K562 (cell line): ENCODE measurements around the gene MKRN3. TPM values are rescaled to one million over a fixed set of nuclear protein-coding genes. Genes with fewer than 3 reads are reported as not detected.

Source experiments
- ATAC-seq: fragments of 200-7000 bp; cut with Tn5 transposase; 3 replicates; pipeline ENCODE4 v1.9.1; 2020; ENCODE audit warnings: moderate library complexity
- BruUV-seq: library from RNA; stranded (reverse); fragments of 400-500 nt; replicated peaks from 2 replicates; lab custom pipeline; 2021; lab: Mats Ljungman, UMichigan
- CTCF ChIA-PET: fragments of 300-600 bp; formaldehyde crosslinking; extraction: SDS; loops from one replicate; lab custom pipeline; 2021; ENCODE audit warnings: low intra/inter-chr PET ratio; lab: Yijun Ruan, JAX
- POLR2A ChIA-PET: fragments of 300-600, 350-650 bp; sonication (Branson Sonifier 250); formaldehyde crosslinking; extraction: SDS; loops from one replicate; lab custom pipeline; 2021; ENCODE audit warnings: antibody characterized with exemption, inconsistent platforms; lab: Yijun Ruan, JAX
- DNase-seq, 4 experiments: peaks; one replicate each; pipeline versions ENCODE4 v3.0.0 to v3.0.0-alpha.2; 2011 to 2018; ENCODE audit warnings: low spot score in 3 of 4, mixed read lengths in 3 of 4; ENCODE audit errors: extremely low read depth in 1 of 4
- FAIRE-seq: peaks from 2 replicates; lab custom pipeline; 2011; peaks lifted over from hg19 to GRCh38; lab: Jason Lieb, UNC
- H2AFZ ChIP-seq: 2 replicates; pipeline ENCODE4 v1.6.0; 2011; ENCODE audit warnings: low read depth, low read length, control low read depth, inconsistent platforms
- H3K27ac ChIP-seq: fragments of 200-600 bp; 3 replicates; pipeline ENCODE4 v1.8.0; 2011; ENCODE audit warnings: low read depth, mild to moderate bottlenecking, control low read depth, inconsistent platforms, low read length, moderate library complexity, mixed read lengths; ENCODE audit errors: extremely low read depth
- H3K27me3 ChIP-seq, 2 experiments: fragments of 300-600 bp in 1 of 2; 2 replicates in 1 of 2; 3 replicates in 1 of 2; pipeline versions ENCODE4 v1.6.0 to v1.8.0; 2011; ENCODE audit warnings: inconsistent platforms in 2 of 2, low read length in 2 of 2, mild to moderate bottlenecking in 1 of 2, mixed read lengths in 1 of 2, moderate library complexity in 1 of 2; ENCODE audit not compliant: control insufficient read depth in 2 of 2, insufficient read depth in 2 of 2
- H3K36me3 ChIP-seq: fragments of 300-600 bp; 3 replicates; pipeline ENCODE4 v1.8.0; 2011; ENCODE audit warnings: mild to moderate bottlenecking, low read length, inconsistent platforms; ENCODE audit not compliant: control insufficient read depth, insufficient read depth
- H3K4me1 ChIP-seq, 2 experiments: fragments of 200-600 bp in 1 of 2; replicated peaks in 1 of 2; 2 replicates in 1 of 2; 3 replicates in 1 of 2; pipeline versions ENCODE4 v1.5.1 to v1.8.0; 2011; ENCODE audit warnings: inconsistent platforms in 2 of 2, low read length in 2 of 2, mild to moderate bottlenecking in 1 of 2, mixed read lengths in 1 of 2, moderate library complexity in 1 of 2; ENCODE audit not compliant: control insufficient read depth in 2 of 2, insufficient read depth in 2 of 2
- H3K4me2 ChIP-seq: 2 replicates; pipeline ENCODE4 v1.6.1; 2011; ENCODE audit warnings: low read length, control low read depth, inconsistent platforms, mixed read lengths; ENCODE audit not compliant: insufficient read depth
- H3K4me3 ChIP-seq: fragments of 200-600 bp; sonication (generic), shearing (Covaris generic); 2 replicates; pipeline ENCODE4 v1.5.1; 2016; ENCODE audit warnings: control low read depth, inconsistent platforms
- H3K79me2 ChIP-seq: fragments of 200-600 bp; 3 replicates; pipeline ENCODE4 v1.8.0; 2011; ENCODE audit warnings: low read length, inconsistent platforms; ENCODE audit not compliant: control insufficient read depth, insufficient read depth
- H3K9ac ChIP-seq, 2 experiments: 2 replicates each; pipeline versions ENCODE4 v1.6.0 to v1.6.1; 2011; ENCODE audit warnings: low read depth in 2 of 2, low read length in 2 of 2, control low read depth in 1 of 2, inconsistent platforms in 1 of 2, mild to moderate bottlenecking in 1 of 2, mixed read lengths in 1 of 2; ENCODE audit not compliant: insufficient read depth in 1 of 2
- H3K9me1 ChIP-seq: one replicate; pipeline ENCODE4 v1.6.0; 2011; ENCODE audit warnings: inconsistent platforms, mild to moderate bottlenecking, low read length, moderate library complexity; ENCODE audit not compliant: control insufficient read depth, insufficient read depth
- H3K9me3 ChIP-seq: replicated peaks from 2 replicates; pipeline ENCODE4 v1.5.1; 2011; ENCODE audit warnings: low read depth, low read length, inconsistent platforms; ENCODE audit not compliant: control insufficient read depth, insufficient read depth
- H4K20me1 ChIP-seq: replicated peaks from 2 replicates; pipeline ENCODE4 v1.6.1; 2011; ENCODE audit warnings: low read length, inconsistent platforms, mixed read lengths; ENCODE audit not compliant: control insufficient read depth, insufficient read depth
- ARID4B ChIP-seq: sonication (generic); formaldehyde crosslinking; IDR thresholded peaks from 2 replicates; pipeline ENCODE4 v1.8.0; 2022; ENCODE audit warnings: mild to moderate bottlenecking, missing genetic modification reagents
- CUX1 ChIP-seq: fragments of 200-800 bp; sonication (Bioruptor generic); IDR thresholded peaks from 2 replicates; pipeline ENCODE4 v1.6.1; 2016; ENCODE audit warnings: missing genetic modification characterization, missing compliant biosample characterization
- E2F1 ChIP-seq: sonication (generic); formaldehyde crosslinking; IDR thresholded peaks from 2 replicates; pipeline ENCODE4 v1.8.1; 2023; ENCODE audit warnings: mild to moderate bottlenecking, missing genetic modification reagents, moderate library complexity
- KAT7 ChIP-seq: sonication (generic); formaldehyde crosslinking; IDR thresholded peaks from 2 replicates; pipeline ENCODE4 v1.8.0; 2022; ENCODE audit warnings: missing genetic modification reagents, mild to moderate bottlenecking, borderline replicate concordance
- PCBP2 ChIP-seq: fragments of 200-400 bp; formaldehyde crosslinking; IDR thresholded peaks from 2 replicates; pipeline ENCODE4 v1.6.1; 2018; ENCODE audit warnings: low read length, low read depth, mild to moderate bottlenecking, moderate library complexity; ENCODE audit not compliant: poor library complexity, severe bottlenecking
- SMARCA4 ChIP-seq: fragments of 450-650 bp; IDR thresholded peaks from 2 replicates; pipeline ENCODE4 v1.6.1; 2016
- SOX6 ChIP-seq: fragments of 450-650 bp; IDR thresholded peaks from 2 replicates; pipeline ENCODE4 v1.6.1; 2014; ENCODE audit warnings: mild to moderate bottlenecking
- TGIF2 ChIP-seq: sonication (generic); formaldehyde crosslinking; IDR thresholded peaks from 2 replicates; pipeline ENCODE4 v1.8.1; 2022; ENCODE audit warnings: mild to moderate bottlenecking, missing genetic modification reagents, moderate library complexity
- THRAP3 ChIP-seq: fragments of 450-650 bp; IDR thresholded peaks from 2 replicates; pipeline ENCODE4 v1.6.1; 2016; ENCODE audit warnings: mild to moderate bottlenecking, inconsistent platforms, borderline replicate concordance
- ZFX ChIP-seq: sonication (generic); formaldehyde crosslinking; IDR thresholded peaks from 2 replicates; pipeline ENCODE4 v1.8.0; 2022; ENCODE audit warnings: mild to moderate bottlenecking, missing genetic modification reagents, moderate library complexity
- ZNF316 ChIP-seq: fragments of 450-650 bp; IDR thresholded peaks from 2 replicates; pipeline ENCODE4 v1.6.1; 2016
- WGBS: fragments of 100-300 bp; shearing (Covaris generic); methylation state at CpG from one replicate; pipeline ENCODE4 v1.1.6; 2016; ENCODE audit warnings: low coverage, mixed read lengths; ENCODE audit not compliant: insufficient coverage; ENCODE audit errors: missing lambda C conversion rate; 5-methylcytosine and 5-hydroxymethylcytosine counted together
- in situ Hi-C: fragments of 300-500 bp; cut with MboI; formaldehyde crosslinking; loops from 4 replicates; pipeline ENCODE4 v1.15.0; 2018; ENCODE audit warnings: inconsistent platforms, mixed read lengths
- intact Hi-C: fragments of 100-400 bp; cut with micrococcal nuclease; formaldehyde crosslinking; loops from 2 replicates; pipeline ENCODE4 v1.14.2; 2022
- polyA plus RNA-seq, 8 experiments: library from polyadenylated mRNA; depleted of rRNA in 4 of 8; stranded (reverse) in 5 of 8; unstranded in 3 of 8; fragments of >200 nt; fragmentation: Nextera tagmentation in 2 of 8; fragmentation: Illumina TruSeq in 1 of 8; extraction: Ambion mirVana in 2 of 8; extraction: Trizol in 1 of 8; gene quantifications; 2 replicates each; pipeline versions ENCODE4 v1.2.1 to v1.2.3, GENCODE V29; 2011 to 2014; ENCODE audit warnings: inconsistent platforms in 1 of 8, missing spikeins in 1 of 8
- total RNA-seq, 7 experiments: library from RNA; depleted of rRNA in 6 of 7; stranded (reverse); fragments of >200 nt in 6 of 7; fragmentation: Illumina TruSeq in 2 of 7; extraction: Trizol in 2 of 7; gene quantifications; 2 replicates each; pipeline versions ENCODE4 v1.2.1 to v1.2.3, GENCODE V29; 2011 to 2021; ENCODE audit warnings: low replicate concordance in 1 of 7

The MKRN3 gene
- total and polyA plus RNA-seq, 9 of the 15 experiments (the other 6 are each of a cell fraction or from before 2014, with no cell fraction given) = 6.5 to 33.4 (median 25.1) TPM

- CTCF ChIA-PET = no interaction called here
- H3K4me1 ChIP-seq = peaks cover 6 to 18% of the 10 kb centered on the region in 2 experiments; a peak in 4 of 5 replicates
- intact Hi-C loops = loop anchor here (10.0 kb wide), 1 partner anchor 71 kb away; no protein-coding TSS in a partner anchor
- H3K9me3 ChIP-seq = no peaks in the 10 kb centered on the region
- FAIRE-seq (peak; percentile 6), DNase-seq (peak; percentile 58 to 62 (median 60)), ATAC-seq (peak; percentile 64)
- peaks cover 58% of the 10 kb centered on the region for H3K79me2 ChIP-seq
- peak overlapping the region; percentile 84 for H2AFZ ChIP-seq
- no peaks in the 10 kb centered on the region for H3K9me1 ChIP-seq
- in situ Hi-C loops = no loop called here
- H3K9ac ChIP-seq = peak overlapping the region; percentile 95 to 100
- peak overlapping the region; percentile 76 for H3K4me3 ChIP-seq
- H4K20me1 ChIP-seq = no peaks in the 10 kb centered on the region; the same call in 1 of the 2 replicates
- H3K27ac ChIP-seq = peak overlapping the region; percentile 80
- H3K4me2 ChIP-seq = peak overlapping the region; percentile 94
- POLR2A ChIA-PET = interaction anchor here (0.6 to 1.3 kb wide), 3 partner anchors 8 to 637 kb away, joined by 3 to 4 read pairs (median 4); no protein-coding TSS in a partner anchor
- peaks cover 0 to 5% of the 10 kb centered on the region in 2 experiments; a peak in 1 of 5 replicates for H3K27me3 ChIP-seq
- WGBS = 1% methylated on average over 21 of the region's 22 CpGs
- no TSS peak for BruUV-seq
- peaks cover 34% of the 10 kb centered on the region for H3K36me3 ChIP-seq
- TF ChIP-seq TGIF2 (CRISPR knock-in tag) = no peak
- TF ChIP-seq E2F1 (CRISPR knock-in tag) = no peak
- TF ChIP-seq THRAP3 = no peak
- no peak for TF ChIP-seq PCBP2
- no peak for TF ChIP-seq SOX6
- TF ChIP-seq KAT7 = no peak
- 0 out of 2 replicates have a peak, but pooled peaks have one; percentile 32 for TF ChIP-seq ARID4B (CRISPR knock-in tag)
- peak; percentile 78; the same call in 1 of the 2 replicates for TF ChIP-seq ZFX
- TF ChIP-seq SMARCA4 = no peak
- TF ChIP-seq ZNF316 = no peak
- no peak for TF ChIP-seq CUX1 (CRISPR knock-in tag)
Measured at GRCh38 chr15:23566071-23566554, 639 bp downstream of the MKRN3 start.
